Measurements from ENCODE around the gene GUCY1A1. TPM values are rescaled to one million over a fixed set of nuclear protein-coding genes. Genes with fewer than 3 reads are reported as not detected.
A peak's percentile ranks its signal among the peaks of the same experiment; 100 is the strongest.
"Not testable (repeated sequence)": the region's sequence is repeated elsewhere in the genome, so short reads cannot be mapped to it uniquely, and the experiment has no call there.

The GUCY1A1 gene
- 252 TPM for total RNA-seq (ENCODE audit: insufficient read depth, low replicate concordance)

DNA sequence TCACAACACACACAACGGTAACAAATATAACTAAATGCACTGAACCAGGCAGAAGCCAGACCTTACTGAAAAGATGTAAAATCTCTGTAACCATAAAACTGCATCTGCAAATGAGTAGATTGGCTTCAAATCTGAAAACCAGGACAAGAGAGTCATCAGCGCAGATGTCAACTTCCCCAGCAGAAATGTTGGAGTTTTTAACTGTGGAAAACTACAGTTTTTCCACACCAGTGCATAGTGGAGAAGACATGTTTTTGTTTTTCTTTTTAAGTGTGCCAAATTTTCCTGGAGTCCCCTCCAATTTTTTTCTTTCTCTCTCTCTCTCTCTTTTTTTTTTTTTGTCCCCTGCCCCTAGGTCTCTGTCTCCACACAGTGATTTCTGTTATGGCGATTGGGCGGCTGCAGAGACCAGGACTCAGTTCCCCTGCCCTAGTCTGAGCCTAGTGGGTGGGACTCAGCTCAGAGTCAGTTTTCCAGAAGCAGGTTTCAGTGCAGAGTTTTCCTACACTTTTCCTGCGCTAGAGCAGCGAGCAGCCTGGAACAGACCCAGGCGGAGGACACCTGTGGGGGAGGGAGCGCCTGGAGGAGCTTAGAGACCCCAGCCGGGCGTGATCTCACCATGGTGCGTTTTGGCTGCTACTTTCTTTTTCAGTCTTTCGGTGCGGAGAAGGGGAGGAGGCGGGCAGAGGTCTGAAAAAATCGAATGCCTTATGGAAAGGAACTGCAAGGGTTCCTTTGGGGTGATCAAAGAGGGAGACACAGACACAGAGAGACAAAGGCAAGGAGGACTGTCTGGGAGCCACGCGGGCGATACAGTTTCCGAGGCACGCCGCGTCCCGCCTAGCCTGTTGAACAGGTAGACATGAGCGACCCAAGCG, at the start of gene GUCY1A1:
Gene GUCY1A1, plus strand, starts transcription at position 505 of the 878 bp plus-strand sequence. CDS start 30,020 bp downstream, outside the sequence.
- peak; percentile 66 for DNase-seq (ENCODE audit: low spot score)

GRCh38 chr4:155617296-155617695, 49.4 kb upstream of the GUCY1A1 start:
- DNase-seq (ENCODE audit: low spot score), result peak; percentile 52

DNA sequence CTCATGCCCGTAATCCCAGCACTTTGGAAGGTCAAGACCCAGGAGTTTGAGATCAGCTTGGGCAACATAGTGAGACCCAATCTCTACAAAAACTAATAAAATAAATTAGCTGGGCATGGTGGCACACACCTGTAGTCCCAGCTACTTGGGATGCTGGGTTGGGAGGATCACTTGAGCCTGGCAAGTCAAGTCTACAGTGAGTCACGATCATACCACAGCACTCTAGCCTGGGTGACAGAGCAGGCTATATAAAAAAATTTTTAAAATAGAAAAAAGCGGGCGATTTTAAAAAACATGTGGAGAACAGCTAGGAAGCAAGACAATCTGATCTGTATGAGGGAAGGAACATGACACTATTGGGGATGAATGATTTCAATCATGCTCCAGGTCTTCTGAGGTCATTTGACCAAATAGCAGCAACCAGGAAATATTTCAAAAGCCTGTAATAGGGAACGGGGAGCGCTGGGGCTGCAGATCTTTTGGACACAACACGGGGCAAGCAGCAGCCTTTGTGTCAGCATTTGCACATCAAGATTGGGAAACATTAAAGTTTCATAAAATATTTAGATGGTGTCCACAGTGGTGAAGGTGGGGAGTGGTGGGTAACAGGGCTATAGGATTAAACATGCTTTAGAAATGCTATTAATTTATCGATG, 48.3 kb upstream of the GUCY1A1 start:
- DNase-seq (ENCODE audit: low spot score), result no peak

- no peak for DNase-seq (ENCODE audit: low spot score)
These were observed 46.0 kb upstream of the GUCY1A1 start for GRCh38 chr4:155620637-155621036.

DNA sequence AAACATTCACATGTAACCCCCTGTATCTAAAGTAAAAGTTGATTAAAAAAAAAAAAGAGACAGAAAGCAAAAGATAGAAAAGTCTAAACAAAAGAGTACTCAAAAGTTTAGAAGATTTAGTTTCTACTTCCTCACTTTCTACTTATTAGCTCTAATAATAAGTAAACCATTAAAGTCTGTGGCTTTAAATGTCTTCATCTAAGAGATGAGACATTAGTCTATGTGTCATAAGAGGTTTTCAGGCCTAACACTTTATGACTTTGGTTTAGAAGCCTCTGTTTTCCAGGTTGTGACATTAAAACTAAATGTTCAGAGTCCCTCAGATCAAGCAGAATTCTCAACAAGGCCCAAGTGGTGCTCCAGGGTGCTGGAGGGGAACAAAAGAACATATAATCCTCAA, 42.2 kb upstream of the GUCY1A1 start:
- DNase-seq (ENCODE audit: low spot score), result no peak

DNA sequence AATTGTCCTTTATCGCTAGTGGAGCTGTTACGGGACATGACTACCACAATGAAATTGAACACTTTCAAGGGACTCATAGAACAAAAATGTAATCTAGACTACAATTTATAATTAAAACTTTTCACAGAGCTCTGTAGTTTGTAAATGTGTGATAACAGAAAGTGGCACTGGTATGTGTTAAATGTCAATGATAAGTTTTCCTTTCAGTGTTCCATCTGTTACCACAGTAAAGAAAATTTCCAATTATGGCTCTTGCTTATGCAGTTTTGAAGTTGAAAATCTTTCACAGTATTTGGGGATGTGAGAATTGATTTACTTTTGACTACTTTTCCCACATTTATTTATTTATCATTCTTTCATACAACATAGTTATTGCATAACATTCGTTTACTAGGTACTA, 40.1 kb upstream of the GUCY1A1 start:
- no peak for DNase-seq (ENCODE audit: low spot score)

GRCh38 chr4:155629183-155629825, 37.3 kb upstream of the GUCY1A1 start:
- DNase-seq (ENCODE audit: low spot score), result peak; percentile 65

- peak; percentile 91 for DNase-seq (ENCODE audit: low spot score)
These were observed 36.7 kb upstream of the GUCY1A1 start for GRCh38 chr4:155629956-155630355.

GRCh38 chr4:155632310-155632840, 34.3 kb upstream of the GUCY1A1 start:
- DNase-seq (ENCODE audit: low spot score), result peak; percentile 65

DNA sequence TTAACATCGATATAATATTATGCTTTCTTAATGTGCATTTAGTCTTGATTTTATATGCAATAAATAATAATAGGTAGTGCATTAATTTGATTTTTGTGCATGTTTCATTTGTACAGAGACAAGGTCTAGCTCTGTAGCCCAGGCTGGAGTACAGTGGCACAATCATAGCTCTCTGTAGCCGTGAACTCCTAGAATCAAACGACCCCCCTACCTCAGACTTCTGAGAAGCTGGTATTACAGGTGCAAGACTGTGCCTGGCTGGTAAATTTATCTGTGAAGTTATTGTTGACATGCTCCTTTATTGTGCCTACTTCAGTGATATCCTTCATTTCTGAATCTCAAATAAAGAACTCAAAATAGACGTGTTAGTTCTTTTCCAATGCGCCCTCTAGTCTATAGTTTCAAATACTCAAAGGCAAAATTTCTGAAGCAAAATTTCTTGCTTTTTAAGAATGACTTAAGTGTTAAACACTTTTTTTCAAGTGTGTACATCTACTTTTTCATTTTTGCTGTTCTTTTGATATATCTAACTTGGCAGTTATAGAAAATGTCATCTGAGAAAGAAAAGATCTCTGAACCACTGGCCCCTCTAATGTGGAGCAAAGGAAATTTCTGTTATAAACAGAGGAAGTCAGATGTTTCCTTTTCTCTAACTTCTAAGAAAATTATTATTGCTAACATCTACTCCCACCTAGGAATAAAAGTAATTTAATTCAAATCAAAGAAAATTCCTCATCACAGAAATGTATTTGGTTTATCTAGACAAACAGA, 28.3 kb upstream of the GUCY1A1 start:
- DNase-seq (ENCODE audit: low spot score), result no peak

GRCh38 chr4:155639704-155640523, 26.7 kb upstream of the GUCY1A1 start:
- DNase-seq (ENCODE audit: low spot score), result peak; percentile 65

DNA sequence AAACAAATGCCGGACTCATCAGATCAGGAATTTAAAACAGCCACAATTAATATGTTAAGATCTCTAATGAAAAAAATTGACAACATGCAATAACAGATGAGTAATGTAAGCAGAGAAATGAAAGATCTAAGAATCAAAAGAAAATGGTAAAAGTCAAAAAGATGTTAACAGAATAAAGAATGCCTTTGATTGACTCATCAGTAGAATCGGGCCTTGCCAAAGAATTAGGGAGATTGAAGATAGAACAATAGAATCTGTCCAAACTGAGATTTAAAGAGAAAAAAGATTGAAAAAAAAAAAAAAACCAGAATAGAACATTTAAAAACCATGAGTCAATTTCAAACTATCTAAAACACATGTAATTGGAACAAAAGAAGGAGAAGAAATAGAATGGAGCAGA, 25.9 kb upstream of the GUCY1A1 start:
- DNase-seq (ENCODE audit: low spot score), result no peak

GRCh38 chr4:155643087-155643486, 23.6 kb upstream of the GUCY1A1 start:
- no peak for DNase-seq (ENCODE audit: low spot score)

- DNase-seq (ENCODE audit: low spot score), result no peak
These were observed 20.6 kb upstream of the GUCY1A1 start for GRCh38 chr4:155646001-155646400.

DNA sequence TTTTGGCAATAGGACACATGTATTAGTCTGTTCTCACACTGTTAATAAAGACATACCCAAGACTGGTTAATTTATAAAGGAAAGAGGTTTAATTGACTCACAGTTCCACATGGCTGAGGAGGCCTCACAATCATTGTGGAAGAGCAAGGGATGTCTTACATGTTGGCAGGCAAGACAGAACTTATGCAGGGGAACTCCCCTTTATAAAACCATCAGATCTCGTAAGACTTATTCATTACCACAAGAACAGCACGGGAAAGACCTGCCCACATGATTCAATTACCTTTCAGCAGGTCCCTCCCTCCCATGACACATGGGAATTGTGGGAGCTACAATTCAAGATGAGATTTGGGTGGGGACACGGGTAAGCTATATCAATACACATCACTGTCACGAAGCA, 15.9 kb upstream of the GUCY1A1 start:
- DNase-seq (ENCODE audit: low spot score), result not testable (repeated sequence)

DNA sequence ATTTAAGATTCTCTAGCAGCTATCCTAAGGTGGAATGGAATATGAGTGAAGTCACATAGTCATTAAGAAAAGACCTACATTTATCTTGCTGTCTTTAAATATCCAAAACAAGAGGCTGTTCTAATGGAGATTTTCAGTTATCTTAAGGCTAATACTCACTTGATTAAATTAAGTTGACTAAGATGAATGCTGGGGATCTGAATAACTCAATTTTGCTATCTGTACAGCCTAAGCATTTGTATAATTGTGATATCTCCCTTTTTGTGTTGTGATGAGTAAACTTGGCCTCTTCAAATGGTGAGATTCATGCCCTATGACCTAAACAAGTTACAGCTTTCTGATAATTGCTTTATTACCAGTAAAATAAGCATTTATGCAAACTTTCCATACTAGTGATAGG, 13.6 kb upstream of the GUCY1A1 start:
- no peak for DNase-seq (ENCODE audit: low spot score)

GRCh38 chr4:155656025-155656424, 10.6 kb upstream of the GUCY1A1 start:
- DNase-seq (ENCODE audit: low spot score), result no peak

- no peak for DNase-seq (ENCODE audit: low spot score)
These were observed 9.5 kb upstream of the GUCY1A1 start for GRCh38 chr4:155657169-155657568.

DNA sequence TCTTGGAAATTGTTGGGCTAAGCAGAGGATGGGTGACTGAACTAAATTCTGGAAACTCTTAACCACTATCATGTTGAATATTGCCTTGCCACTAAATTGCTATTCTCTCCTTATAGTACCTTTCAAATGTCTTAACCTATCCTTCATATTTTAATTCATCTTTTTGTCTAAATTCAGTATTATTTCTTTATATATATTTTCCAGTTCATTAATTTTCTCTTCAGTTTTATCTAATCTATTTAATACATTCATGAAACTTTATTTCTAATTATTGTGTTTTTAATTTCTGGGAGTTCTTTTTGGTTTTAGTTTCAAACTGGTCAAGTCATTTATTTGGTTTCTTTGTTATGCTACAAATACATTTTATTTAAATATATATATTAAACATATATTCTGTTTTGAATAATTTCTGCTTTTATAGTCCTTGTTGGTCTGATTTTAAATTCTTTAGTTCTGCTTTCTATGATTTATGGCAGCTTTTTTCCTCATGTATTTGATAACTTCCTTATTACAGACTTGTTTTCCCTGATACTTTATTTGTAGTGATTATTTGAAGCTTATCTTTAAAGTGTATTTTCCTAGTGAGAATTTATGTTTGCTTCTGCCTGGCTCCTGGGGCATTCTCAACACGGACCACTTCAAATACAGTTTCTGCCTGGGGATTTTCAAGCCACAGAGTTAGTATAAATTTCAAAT, 8.5 kb upstream of the GUCY1A1 start:
- no peak for DNase-seq (ENCODE audit: low spot score)

DNA sequence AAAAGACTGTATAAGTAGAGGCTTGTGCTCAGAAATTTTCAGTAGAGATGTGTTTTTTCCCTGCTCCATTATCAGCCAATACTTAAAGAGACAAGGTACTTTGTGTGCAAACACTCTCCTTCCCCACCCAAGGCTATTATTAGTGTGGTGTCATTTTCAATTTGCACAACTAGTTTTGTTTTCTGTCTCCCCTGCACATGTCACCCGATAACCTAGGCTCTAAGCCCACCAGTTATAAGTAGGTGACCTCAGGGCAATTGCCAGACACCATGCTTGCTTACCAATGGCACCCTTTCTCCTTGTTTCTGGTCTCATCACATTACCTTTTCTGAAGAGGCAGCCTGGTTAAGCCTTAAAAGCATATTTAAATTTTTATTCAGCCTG, 8.0 kb upstream of the GUCY1A1 start:
- no peak for DNase-seq (ENCODE audit: low spot score)

All from umbilical cord (tissue), 2 donors.